ENCODE data around the gene TMEM33. TPM values are rescaled to one million over a fixed set of nuclear protein-coding genes. Genes with fewer than 3 reads are reported as not detected.

The TMEM33 gene
- total and polyA plus RNA-seq, 2 of the 8 experiments (the other 6 are each of a cell fraction or from before 2014, with no cell fraction given), result 72.5 to 94.4 TPM

DNA sequence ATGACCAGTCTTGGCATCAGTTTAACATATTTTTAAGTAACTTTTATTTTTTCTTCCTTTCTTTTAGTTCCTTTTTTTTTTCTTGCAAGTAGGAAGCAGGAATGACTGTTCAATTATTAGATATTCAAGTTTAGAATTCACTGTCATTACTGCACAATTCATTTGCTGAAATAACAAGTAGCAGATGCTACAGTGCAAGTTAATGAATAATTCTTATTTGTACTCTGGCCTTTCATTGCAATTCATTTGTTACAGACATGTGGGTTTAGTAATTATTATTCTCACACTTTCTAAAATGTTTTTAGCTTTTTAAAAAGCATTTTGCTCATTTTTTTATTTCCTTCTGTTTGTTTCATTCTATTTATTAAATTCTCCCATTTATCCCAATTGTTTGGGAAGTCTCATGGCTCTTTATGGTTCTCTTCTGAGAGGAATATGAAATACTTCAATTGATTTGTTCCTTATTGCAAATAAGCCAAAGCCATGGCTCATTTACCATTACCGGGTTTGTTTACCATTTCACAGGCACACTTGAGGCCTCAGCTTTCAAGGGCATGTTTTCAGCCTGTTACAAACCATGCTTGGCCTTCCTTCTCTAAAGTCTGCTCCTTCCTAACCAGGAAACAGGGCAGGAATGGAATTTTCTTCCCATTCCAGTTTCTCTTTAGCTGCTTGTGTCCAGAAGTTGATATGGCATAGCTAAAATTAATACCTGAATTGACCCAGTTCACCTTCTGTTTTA is 41.7 kb downstream of the TMEM33 start:
- Histone ChIP-seq H3K9me3 (ENCODE audit: insufficient read depth in 2 of 2, low read depth in 1 of 2, low read length in 1 of 2) (peaks cover 0 to 3% of the 10 kb centered on the region in 2 experiments; a peak in 1 of 4 replicates), H3K27ac (ENCODE audit: low read depth, low read length) (no peak overlapping the region), H3K18ac (ENCODE audit: extremely low read depth, low read length) (no peak overlapping the region), H2BK5ac (ENCODE audit: low read depth, low read length) (no peak overlapping the region), H4K91ac (replicated peaks; ENCODE audit: insufficient read length, low read length) (no peak overlapping the region), H2BK120ac (replicated peaks; ENCODE audit: low read depth, low read length) (no peak overlapping the region), H3K27me3 (replicated peaks in 1 of 4; ENCODE audit: control insufficient read depth in 3 of 4, extremely low read depth in 1 of 4, insufficient read depth in 3 of 4, low read length in 3 of 4) (no peaks in the 10 kb centered on the region), H3K56ac (replicated peaks; ENCODE audit: insufficient read length, low read depth, low read length) (no peak overlapping the region), H2BK12ac (ENCODE audit: low read depth, low read length) (no peak overlapping the region), H3K9ac (replicated peaks in 1 of 4; ENCODE audit: extremely low read depth in 1 of 4, low read depth in 3 of 4, low read length in 3 of 4) (no peak overlapping the region), H3K4me3 (ENCODE audit: extremely low read depth in 1 of 4, insufficient read depth in 2 of 4, low read depth in 3 of 4, low read length in 4 of 4) (no peak overlapping the region), H2AFZ (ENCODE audit: low read length) (0 out of 2 replicates have a peak overlapping the region, but pooled peaks have one; percentile 20), H3K79me1 (ENCODE audit: low read depth, low read length) (no peaks in the 10 kb centered on the region), H3K14ac (ENCODE audit: insufficient read length) (no peak overlapping the region), H2AK5ac (ENCODE audit: low read depth, low read length) (no peak overlapping the region), H3K4ac (replicated peaks; ENCODE audit: insufficient read length, low read depth, low read length) (no peak overlapping the region), H3K23ac (ENCODE audit: insufficient read length) (no peak overlapping the region), H3K4me2 (ENCODE audit: insufficient read depth in 1 of 2, low read depth in 2 of 2, low read length in 2 of 2) (no peak overlapping the region), H3K36me3 (ENCODE audit: control insufficient read depth in 2 of 4, insufficient read depth in 4 of 4, low read length in 3 of 4) (no peaks in the 10 kb centered on the region), H3K79me2 (ENCODE audit: control insufficient read depth in 1 of 2, insufficient read depth in 2 of 2, low read length in 2 of 2) (no peaks in the 10 kb centered on the region), H4K8ac (ENCODE audit: extremely low read depth, insufficient read depth, low read length) (no peak overlapping the region), H2BK15ac (ENCODE audit: low read length) (no peak overlapping the region), H2BK20ac (ENCODE audit: low read length) (no peak overlapping the region), H3K23me2 (ENCODE audit: low read depth, low read length) (no peaks in the 10 kb centered on the region), H4K20me1 (replicated peaks in 1 of 2; ENCODE audit: control insufficient read depth in 1 of 2, insufficient read depth in 2 of 2, low read length in 2 of 2) (no peaks in the 10 kb centered on the region), H4K5ac (ENCODE audit: insufficient read length, low read depth, low read length) (no peak overlapping the region), H3K4me1 (replicated peaks in 1 of 4; ENCODE audit: control insufficient read depth in 3 of 4, insufficient read depth in 4 of 4, low read length in 3 of 4) (peaks cover 0 to 4% (median 0%) of the 10 kb centered on the region in 4 experiments; a peak in 2 of 7 replicates)
- no peak for TF ChIP-seq CEBPB (IDR thresholded peaks at IDR 0.05; ENCODE audit: low read depth, low read length)
- TF ChIP-seq, protein P1, sequence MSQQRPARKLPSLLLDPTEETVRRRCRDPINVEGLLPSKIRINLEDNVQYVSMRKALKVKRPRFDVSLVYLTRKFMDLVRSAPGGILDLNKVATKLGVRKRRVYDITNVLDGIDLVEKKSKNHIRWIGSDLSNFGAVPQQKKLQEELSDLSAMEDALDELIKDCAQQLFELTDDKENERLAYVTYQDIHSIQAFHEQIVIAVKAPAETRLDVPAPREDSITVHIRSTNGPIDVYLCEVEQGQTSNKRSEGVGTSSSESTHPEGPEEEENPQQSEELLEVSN (IDR thresholded peaks at IDR 0.05), result no peak
- TF ChIP-seq POLR2AphosphoS5 (IDR thresholded peaks at IDR 0.05; ENCODE audit: low read depth, low read length), result no peak
- TF ChIP-seq CHD2 (IDR thresholded peaks at IDR 0.05; ENCODE audit: low read length), result no peak
- no peak for TF ChIP-seq RXRA (IDR thresholded peaks at IDR 0.05; ENCODE audit: insufficient read depth, low read depth, low read length)
- TF ChIP-seq CBX5 (IDR thresholded peaks at IDR 0.05; ENCODE audit: low read depth, low read length), result no peak
- no peak for TF ChIP-seq SRF (IDR thresholded peaks at IDR 0.05; ENCODE audit: low read depth, low read length)
- no peak for TF ChIP-seq HDAC2 (IDR thresholded peaks at IDR 0.05; ENCODE audit: borderline replicate concordance in 1 of 2, low read depth in 2 of 2, low read length in 2 of 2)
- no peak for TF ChIP-seq SAP30 (IDR thresholded peaks at IDR 0.05; ENCODE audit: insufficient read depth, insufficient replicate concordance, low read length)
- TF ChIP-seq RFX5 (IDR thresholded peaks at IDR 0.05; ENCODE audit: borderline replicate concordance, low read depth, low read length), result no peak
- no peak for TF ChIP-seq SIN3A (conservative IDR thresholded peaks at IDR 0.05 in 1 of 2, IDR thresholded peaks at IDR 0.05 in 1 of 2; ENCODE audit: low read depth in 1 of 2, low read length in 2 of 2)
- ChIA-PET POLR2A (ENCODE audit: partially characterized antibody) (interaction anchor here (1.2 to 3.4 kb wide), 3 partner anchors 10 to 26 kb away, joined by 4 to 17 read pairs (median 5); partner anchors contain the start of gene SLC30A9), CTCF (ENCODE audit: partially characterized antibody) (interaction anchor here (0.6 to 2.2 kb wide), 6 partner anchors 9 to 59 kb away, joined by 3 to 15 read pairs (median 4); no protein-coding TSS in a partner anchor)
- DNase-seq (ENCODE audit: low read depth in 1 of 2, low spot score in 2 of 2) (no peak), FAIRE-seq (no peak)
- WGBS, 2 experiments (ENCODE audit: extremely low coverage in 1 of 2, insufficient coverage in 1 of 2, insufficient read length in 1 of 2, insufficient replicate concordance in 2 of 2, low coverage in 1 of 2, low lambda C conversion rate in 2 of 2, missing lambda C conversion rate in 1 of 2), result 90% methylated on average over 1 of the region's 1 CpG; no CpG with 5 or more reads in 1 of the 2 experiments

Data from H1 (cell line).